CD4-positive, CD25-positive, alpha-beta regulatory T cell (primary cell): ENCODE data around the gene ATP6V1C2. TPM values are rescaled to one million over a fixed set of nuclear protein-coding genes. Genes with fewer than 3 reads are reported as not detected.

ENCODE experiments used
- ATAC-seq, 2 donors: fragments of 150-1000 bp; cut with Tn5 transposase; one replicate each; pipeline ENCODE4 v1.10.0; 2021; ENCODE audit warnings: low read depth in 2 of 2, moderate number of reproducible peaks in 2 of 2, moderate library complexity in 1 of 2
- DNase-seq, 3 donors: peaks; one replicate each; pipeline versions ENCODE4 v3.0.0 to v3.0.0-alpha.2; 2012 to 2022; ENCODE audit warnings: mixed read lengths in 1 of 3
- H3K27ac ChIP-seq: one replicate; pipeline ENCODE4 v1.7.0; 2013; ENCODE audit warnings: mild to moderate bottlenecking, low read length; ENCODE audit not compliant: insufficient read depth, poor library complexity, severe bottlenecking
- H3K27me3 ChIP-seq: one replicate; pipeline ENCODE4 v1.7.0; 2013; ENCODE audit warnings: low read length; ENCODE audit not compliant: control insufficient read depth, insufficient read depth
- H3K36me3 ChIP-seq: one replicate; pipeline ENCODE4 v1.7.0; 2013; ENCODE audit warnings: mild to moderate bottlenecking, low read length, moderate library complexity; ENCODE audit not compliant: control insufficient read depth, insufficient read depth
- H3K4me1 ChIP-seq: 2 replicates; pipeline ENCODE4 v1.7.0; 2013; ENCODE audit warnings: mild to moderate bottlenecking, low read length; ENCODE audit not compliant: insufficient read depth, control insufficient read depth, poor library complexity, severe bottlenecking
- H3K4me3 ChIP-seq: one replicate; pipeline ENCODE4 v1.7.0; 2013; ENCODE audit warnings: low read depth, mild to moderate bottlenecking, low read length, moderate library complexity
- H3K9me3 ChIP-seq, 2 experiments: 1 replicate in 1 of 2; 2 replicates in 1 of 2; pipeline ENCODE4 v1.7.0; 2013; ENCODE audit warnings: low read length in 2 of 2, mild to moderate bottlenecking in 1 of 2, moderate library complexity in 1 of 2; ENCODE audit not compliant: control insufficient read depth in 2 of 2
- H3K27ac Mint-ChIP-seq, 3 donors: one replicate each; pipeline ENCODE4 v1.8.0; 2020 to 2022; ENCODE audit warnings: mild to moderate bottlenecking in 3 of 3, mixed read lengths in 3 of 3, moderate library complexity in 2 of 3
- H3K27me3 Mint-ChIP-seq: one replicate; pipeline ENCODE4 v1.8.0; 2022; ENCODE audit warnings: mild to moderate bottlenecking, mixed read lengths
- H3K36me3 Mint-ChIP-seq: one replicate; pipeline ENCODE4 v1.8.0; 2020; ENCODE audit warnings: mixed read lengths
- H3K4me1 Mint-ChIP-seq, 4 donors: one replicate each; pipeline ENCODE4 v1.8.0; 2020 to 2022; ENCODE audit warnings: mixed read lengths in 4 of 4, mild to moderate bottlenecking in 1 of 4
- H3K4me3 Mint-ChIP-seq, 4 donors: one replicate each; pipeline ENCODE4 v1.8.0; 2020 to 2022; ENCODE audit warnings: mild to moderate bottlenecking in 4 of 4, mixed read lengths in 4 of 4, moderate library complexity in 3 of 4
- H3K9me3 Mint-ChIP-seq, 7 donors: one replicate each; pipeline ENCODE4 v1.8.0; 2020 to 2022; ENCODE audit warnings: mixed read lengths in 7 of 7, mild to moderate bottlenecking in 3 of 7, moderate library complexity in 2 of 7
- polyA plus RNA-seq, 4 donors: library from polyadenylated mRNA; unstranded; fragments of 300-500 nt; fragmentation: Illumina TruSeq; gene quantifications; one replicate each; pipeline ENCODE4 v1.2.3, GENCODE V29; 2021
- total RNA-seq: library from RNA; stranded (reverse); gene quantifications from one replicate; pipeline ENCODE4 v1.2.3, GENCODE V29; 2022

The ATP6V1C2 gene
- total and polyA plus RNA-seq, 5 donors from 2014 or later = 0.09 to 0.11 TPM; not detected in 3

GRCh38 chr2:10783421-10783820 lies 62.0 kb downstream of the ATP6V1C2 start:
- Histone ChIP-seq H3K27ac (no peak overlapping the region), H3K27me3 (no peaks in the 10 kb centered on the region), H3K4me1 (no peaks in the 10 kb centered on the region), H3K4me3 (no peak overlapping the region), H3K9me3 (no peaks in the 10 kb centered on the region), H3K36me3 (peaks cover 84% of the 10 kb centered on the region)
- no peak overlapping the region for H3K27ac Mint-ChIP-seq
- DNase-seq = no peak
- ATAC-seq = no peak
- H3K27me3 Mint-ChIP-seq = no peaks in the 10 kb centered on the region
- H3K4me3 Mint-ChIP-seq = peak overlapping the region in 1 of 4 donors; percentile 43
- peaks cover 0 to 6% (median 3%) of the 10 kb centered on the region in 4 donors for H3K4me1 Mint-ChIP-seq
- H3K36me3 Mint-ChIP-seq = peaks cover 52% of the 10 kb centered on the region
- no peaks in the 10 kb centered on the region for H3K9me3 Mint-ChIP-seq

GRCh38 chr2:10784719-10785118 lies 63.3 kb downstream of the ATP6V1C2 start:
- Mint-ChIP-seq H3K9me3 (no peaks in the 10 kb centered on the region), H3K36me3 (peaks cover 60% of the 10 kb centered on the region), H3K27me3 (no peaks in the 10 kb centered on the region), H3K4me3 (no peak overlapping the region), H3K27ac (no peak overlapping the region), H3K4me1 (peaks cover 0 to 10% (median 3%) of the 10 kb centered on the region in 4 donors)
- H3K9me3 ChIP-seq = no peaks in the 10 kb centered on the region
- ATAC-seq (no peak), DNase-seq (no peak)
- peaks cover 92% of the 10 kb centered on the region for H3K36me3 ChIP-seq
- no peak overlapping the region for H3K4me3 ChIP-seq
- H3K4me1 ChIP-seq = no peaks in the 10 kb centered on the region
- no peak overlapping the region for H3K27ac ChIP-seq
- H3K27me3 ChIP-seq = no peaks in the 10 kb centered on the region

GRCh38 chr2:10785260-10785659 lies 63.8 kb downstream of the ATP6V1C2 start:
- Histone ChIP-seq H3K27me3 (no peaks in the 10 kb centered on the region), H3K36me3 (peaks cover 90% of the 10 kb centered on the region), H3K9me3 (no peaks in the 10 kb centered on the region), H3K4me1 (no peaks in the 10 kb centered on the region), H3K4me3 (no peak overlapping the region), H3K27ac (no peak overlapping the region)
- Mint-ChIP-seq H3K27ac (no peak overlapping the region), H3K27me3 (no peaks in the 10 kb centered on the region), H3K9me3 (no peaks in the 10 kb centered on the region), H3K4me3 (no peak overlapping the region), H3K36me3 (peaks cover 61% of the 10 kb centered on the region), H3K4me1 (peaks cover 2 to 10% (median 3%) of the 10 kb centered on the region in 4 donors)
- DNase-seq (no peak), ATAC-seq (no peak)

GRCh38 chr2:10786240-10786982 lies 65.0 kb downstream of the ATP6V1C2 start:
- H3K4me1 Mint-ChIP-seq = peaks cover 2 to 11% (median 6%) of the 10 kb centered on the region in 4 donors

GRCh38 chr2:10787176-10787968 lies 65.9 kb downstream of the ATP6V1C2 start:
- H3K4me3 ChIP-seq = no peak overlapping the region
- DNase-seq (peak in 2 of 3 donors; percentile 9 to 41), ATAC-seq (no peak)
- H3K4me3 Mint-ChIP-seq = no peak overlapping the region
- peak overlapping the region in 1 of 3 donors; percentile 95 for H3K27ac Mint-ChIP-seq
- peaks cover 76% of the 10 kb centered on the region for H3K36me3 Mint-ChIP-seq
- no peaks in the 10 kb centered on the region for H3K27me3 Mint-ChIP-seq
- H3K27ac ChIP-seq = no peak overlapping the region
- no peaks in the 10 kb centered on the region for H3K9me3 ChIP-seq
- no peaks in the 10 kb centered on the region for H3K9me3 Mint-ChIP-seq
- no peaks in the 10 kb centered on the region for H3K27me3 ChIP-seq
- H3K4me1 ChIP-seq = peaks cover 2% of the 10 kb centered on the region
- peaks cover 2 to 21% (median 16%) of the 10 kb centered on the region in 4 donors for H3K4me1 Mint-ChIP-seq
- peaks cover 78% of the 10 kb centered on the region for H3K36me3 ChIP-seq

More at GRCh38 chr2:10786240-10786982, 65.0 kb downstream of the ATP6V1C2 start:
- Mint-ChIP-seq H3K4me3 (no peak overlapping the region), H3K27me3 (no peaks in the 10 kb centered on the region), H3K9me3 (no peaks in the 10 kb centered on the region), H3K27ac (no peak overlapping the region), H3K36me3 (peaks cover 67% of the 10 kb centered on the region)
- Histone ChIP-seq H3K9me3 (no peaks in the 10 kb centered on the region), H3K4me3 (no peak overlapping the region), H3K36me3 (peaks cover 86% of the 10 kb centered on the region), H3K27ac (no peak overlapping the region), H3K27me3 (no peaks in the 10 kb centered on the region), H3K4me1 (no peaks in the 10 kb centered on the region)
- DNase-seq (no peak), ATAC-seq (no peak)

- Mint-ChIP-seq H3K27me3 (no peaks in the 10 kb centered on the region), H3K4me1 (peaks cover 10 to 27% (median 17%) of the 10 kb centered on the region in 4 donors), H3K9me3 (no peaks in the 10 kb centered on the region), H3K4me3 (peak overlapping the region in 1 of 4 donors; percentile 79), H3K36me3 (peaks cover 71% of the 10 kb centered on the region), H3K27ac (peak overlapping the region in 1 of 3 donors; percentile 60)
- no peak overlapping the region for H3K4me3 ChIP-seq
- no peaks in the 10 kb centered on the region for H3K9me3 ChIP-seq
- H3K36me3 ChIP-seq = peaks cover 77% of the 10 kb centered on the region
- peaks cover 8% of the 10 kb centered on the region for H3K4me1 ChIP-seq
- DNase-seq (no peak), ATAC-seq (no peak)
- H3K27ac ChIP-seq = no peak overlapping the region
- H3K27me3 ChIP-seq = no peaks in the 10 kb centered on the region
These were observed 67.4 kb downstream of the ATP6V1C2 start for GRCh38 chr2:10788855-10789254.

- peaks cover 62% of the 10 kb centered on the region for H3K36me3 Mint-ChIP-seq
- H3K27me3 ChIP-seq = no peaks in the 10 kb centered on the region
- peak overlapping the region in 2 of 4 donors; percentile 27 to 50 for H3K4me3 Mint-ChIP-seq
- H3K36me3 ChIP-seq = peaks cover 71% of the 10 kb centered on the region
- peak overlapping the region in 2 of 3 donors; percentile 76 to 97 for H3K27ac Mint-ChIP-seq
- no peaks in the 10 kb centered on the region for H3K9me3 Mint-ChIP-seq
- no peaks in the 10 kb centered on the region for H3K9me3 ChIP-seq
- no peaks in the 10 kb centered on the region for H3K27me3 Mint-ChIP-seq
- H3K4me1 ChIP-seq = peaks cover 8% of the 10 kb centered on the region
- peak in 1 of 3 donors; percentile 68 for DNase-seq
- ATAC-seq = peak; percentile 82 to 83
- H3K4me1 Mint-ChIP-seq = peaks cover 10 to 27% (median 18%) of the 10 kb centered on the region in 4 donors
- H3K27ac ChIP-seq = peak overlapping the region; percentile 80
- H3K4me3 ChIP-seq = peak overlapping the region; percentile 75
These were observed 69.0 kb downstream of the ATP6V1C2 start for GRCh38 chr2:10790228-10790973.
